LNCAP (cell line): Measurements from ENCODE around the gene KRTAP5-4.

Experiments used
- TF ChIP-seq, protein P1 (sequence below): fragments of 450-650 bp; IDR thresholded peaks from 2 replicates; pipeline ENCODE4 v1.5.1; 2017; ENCODE audit warnings: mild to moderate bottlenecking

Gene KRTAP5-4

DNA sequence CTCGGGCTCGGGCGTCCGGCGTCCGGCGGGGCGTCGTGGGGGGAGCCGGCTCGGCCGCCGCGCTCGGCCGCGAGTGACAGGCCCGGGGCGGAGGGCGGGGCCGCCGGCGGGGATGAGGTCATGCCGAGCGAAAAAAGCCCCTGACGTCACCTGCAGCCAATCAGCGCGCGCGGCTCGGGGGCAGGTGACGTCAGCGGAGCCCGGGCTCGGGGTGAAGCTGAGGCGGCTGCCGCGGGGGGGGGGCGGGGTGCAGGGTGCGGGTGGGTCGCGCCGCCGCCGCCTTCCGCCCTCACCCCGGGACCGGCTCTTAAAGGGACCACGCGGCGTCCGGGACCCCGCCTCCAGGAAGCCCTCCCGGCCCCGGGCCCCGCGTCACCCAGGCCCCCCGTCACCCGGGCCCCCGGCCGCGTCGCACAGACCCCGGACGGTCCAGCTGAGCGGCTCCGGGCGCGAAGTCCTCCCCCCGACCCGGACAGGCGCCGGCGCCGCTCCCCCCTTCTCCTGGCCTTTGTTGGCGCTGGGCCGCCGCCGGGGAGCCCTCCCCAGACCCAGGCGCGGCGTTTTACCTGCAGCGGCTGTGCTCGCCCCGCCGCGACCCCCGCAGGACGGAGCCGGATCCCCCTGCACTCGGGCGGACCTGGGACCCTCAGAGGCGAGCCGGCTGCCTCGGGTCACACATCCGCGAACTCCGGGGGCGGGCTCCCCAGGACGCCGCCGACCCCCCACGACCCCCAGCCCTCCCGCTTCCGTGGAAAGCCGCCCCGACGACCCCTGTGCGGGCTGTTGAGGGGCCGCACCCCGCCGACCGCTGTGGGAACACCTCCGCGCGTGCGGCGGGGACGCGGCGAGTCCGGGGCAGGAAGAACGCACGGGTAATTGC, 49.5 kb downstream of the KRTAP5-4 start, which contains the start of gene DUSP8:
Gene DUSP8 (minus strand): TSS at position 75 of the 880 bp plus-strand sequence. CDS start 6,445 bp downstream, outside the sequence.
- TF ChIP-seq, protein P1, sequence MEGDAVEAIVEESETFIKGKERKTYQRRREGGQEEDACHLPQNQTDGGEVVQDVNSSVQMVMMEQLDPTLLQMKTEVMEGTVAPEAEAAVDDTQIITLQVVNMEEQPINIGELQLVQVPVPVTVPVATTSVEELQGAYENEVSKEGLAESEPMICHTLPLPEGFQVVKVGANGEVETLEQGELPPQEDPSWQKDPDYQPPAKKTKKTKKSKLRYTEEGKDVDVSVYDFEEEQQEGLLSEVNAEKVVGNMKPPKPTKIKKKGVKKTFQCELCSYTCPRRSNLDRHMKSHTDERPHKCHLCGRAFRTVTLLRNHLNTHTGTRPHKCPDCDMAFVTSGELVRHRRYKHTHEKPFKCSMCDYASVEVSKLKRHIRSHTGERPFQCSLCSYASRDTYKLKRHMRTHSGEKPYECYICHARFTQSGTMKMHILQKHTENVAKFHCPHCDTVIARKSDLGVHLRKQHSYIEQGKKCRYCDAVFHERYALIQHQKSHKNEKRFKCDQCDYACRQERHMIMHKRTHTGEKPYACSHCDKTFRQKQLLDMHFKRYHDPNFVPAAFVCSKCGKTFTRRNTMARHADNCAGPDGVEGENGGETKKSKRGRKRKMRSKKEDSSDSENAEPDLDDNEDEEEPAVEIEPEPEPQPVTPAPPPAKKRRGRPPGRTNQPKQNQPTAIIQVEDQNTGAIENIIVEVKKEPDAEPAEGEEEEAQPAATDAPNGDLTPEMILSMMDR, result no peak

DNA sequence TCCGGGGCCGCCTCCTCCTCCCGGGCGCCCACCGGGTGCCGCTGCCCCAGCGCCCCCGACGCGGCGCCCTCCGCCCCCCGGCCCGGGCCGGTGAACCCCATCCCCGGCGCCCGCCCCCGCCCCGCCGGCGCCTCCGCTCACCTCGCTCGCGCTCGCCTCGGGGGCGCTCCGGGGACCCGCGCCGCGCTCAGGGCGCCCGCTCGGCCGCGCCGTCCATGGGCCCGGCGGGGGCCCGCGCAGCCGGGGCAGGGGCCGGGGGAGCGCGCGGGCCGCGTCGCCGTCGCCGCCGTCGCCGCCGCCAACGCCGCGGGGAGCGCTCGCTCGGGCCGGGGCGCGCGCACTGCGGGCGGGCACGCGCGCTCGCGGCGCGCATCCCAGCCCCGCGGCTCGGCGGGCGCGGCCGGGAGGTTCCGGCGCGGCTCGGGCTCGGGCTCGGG, 50.2 kb downstream of the KRTAP5-4 start:
- TF ChIP-seq, protein P1, result no peak
